PC-9 (cell line): ENCODE measurements around the gene RALGPS2. TPM values are rescaled to one million over a fixed set of nuclear protein-coding genes. Genes with fewer than 3 reads are reported as not detected.

Source experiments
- BruUV-seq: library from RNA; stranded (reverse); fragments of 400-500 nt; replicated peaks from 2 replicates; lab custom pipeline; 2021; lab: Mats Ljungman, UMichigan
- CTCF ChIA-PET: fragments of 300-600 bp; sonication (Branson Sonifier 250); formaldehyde crosslinking; loops from one replicate; lab custom pipeline; 2022; ENCODE audit warnings: antibody characterized with exemption; lab: Charles Lee
- POLR2A ChIA-PET: fragments of 300-600 bp; sonication (Branson Sonifier 250); formaldehyde crosslinking; loops from one replicate; lab custom pipeline; 2022; ENCODE audit warnings: antibody characterized with exemption; ENCODE audit not compliant: unreplicated experiment; lab: Charles Lee
- DNase-seq, 2 experiments: peaks; one replicate each; pipeline versions ENCODE4 v3.0.0 to v3.0.0-alpha.2; 2015 to 2022; ENCODE audit warnings: mixed read lengths in 1 of 2
- H2AFZ ChIP-seq: fragments of 200-600 bp; sonication (generic); 2 replicates; pipeline ENCODE4 v1.8.1; 2017; ENCODE audit warnings: antibody characterized with exemption
- H3F3A ChIP-seq: fragments of 200-600 bp; sonication (generic); 2 replicates; pipeline ENCODE4 v1.8.1; 2017; ENCODE audit warnings: antibody characterized with exemption, mild to moderate bottlenecking, low read depth; ENCODE audit not compliant: insufficient read depth
- H3K27ac ChIP-seq: fragments of 200-600 bp; sonication (generic); 2 replicates; pipeline ENCODE4 v1.6.1; 2016; ENCODE audit warnings: mixed run types
- H3K27me3 ChIP-seq: fragments of 200-600 bp; sonication (generic); 2 replicates; pipeline ENCODE4 v1.6.1; 2016; ENCODE audit warnings: low read depth, mixed run types; ENCODE audit not compliant: insufficient read depth
- H3K36me3 ChIP-seq: fragments of 200-600 bp; sonication (generic); 2 replicates; pipeline ENCODE4 v1.6.1; 2016; ENCODE audit warnings: low read depth, mixed run types
- H3K4me1 ChIP-seq: fragments of 200-600 bp; sonication (generic); replicated peaks from 2 replicates; pipeline ENCODE4 v1.6.1; 2016; ENCODE audit warnings: mixed run types; ENCODE audit not compliant: insufficient read depth
- H3K4me2 ChIP-seq: fragments of 200-600 bp; sonication (generic); 2 replicates; pipeline ENCODE4 v1.6.1; 2017; ENCODE audit warnings: mixed run types
- H3K4me3 ChIP-seq: fragments of 200-600 bp; sonication (generic); 2 replicates; pipeline ENCODE4 v1.6.1; 2016; ENCODE audit warnings: mixed run types
- H3K79me2 ChIP-seq: fragments of 200-600 bp; sonication (generic); 2 replicates; pipeline ENCODE4 v1.6.1; 2017; ENCODE audit warnings: low read depth, mixed run types
- H3K9me2 ChIP-seq: fragments of 200-600 bp; sonication (generic); 2 replicates; pipeline ENCODE4 v1.8.1; 2017; ENCODE audit warnings: mild to moderate bottlenecking; ENCODE audit not compliant: insufficient read depth
- H3K9me3 ChIP-seq: fragments of 200-600 bp; sonication (generic); 2 replicates; pipeline ENCODE4 v1.8.1; 2016; ENCODE audit warnings: low read depth; ENCODE audit not compliant: insufficient read depth
- H4K20me1 ChIP-seq: fragments of 200-600 bp; sonication (generic); 2 replicates; pipeline ENCODE4 v1.8.1; 2017; ENCODE audit not compliant: insufficient read depth
- CTCF ChIP-seq: fragments of 200-600 bp; sonication (generic); conservative IDR thresholded peaks from 2 replicates; pipeline ENCODE4 v1.6.1; 2017; ENCODE audit warnings: mixed run types, antibody characterized with exemption, mild to moderate bottlenecking, moderate library complexity
- EZH2 ChIP-seq: fragments of 200-600 bp; sonication (generic); IDR thresholded peaks from 2 replicates; pipeline ENCODE4 v1.8.0; 2017; ENCODE audit warnings: antibody characterized with exemption, low read depth
- intact Hi-C: fragments of 100-400 bp; cut with micrococcal nuclease; formaldehyde crosslinking; loops from one replicate; pipeline ENCODE4 v1.10.0; 2022; ENCODE audit not compliant: unreplicated experiment
- total RNA-seq: library from RNA; stranded (reverse); gene quantifications from 2 replicates; pipeline ENCODE4 v1.2.3, GENCODE V29; 2021

Gene RALGPS2
- total RNA-seq, 1 experiment from 2014 or later: 62.4 TPM

- no peaks in the 10 kb centered on the region for H3K27me3 ChIP-seq
- no peaks in the 10 kb centered on the region for H3K4me1 ChIP-seq
- no peak overlapping the region for H3K4me2 ChIP-seq
- POLR2A ChIA-PET: no interaction called here
- no TSS peak for BruUV-seq
- no peaks in the 10 kb centered on the region for H3K9me3 ChIP-seq
- CTCF ChIA-PET: no interaction called here
- H3K4me3 ChIP-seq: no peak overlapping the region
- H3K27ac ChIP-seq: no peak overlapping the region
- H3K9me2 ChIP-seq: no peaks in the 10 kb centered on the region
- intact Hi-C loops: no loop called here
- no peak overlapping the region for H2AFZ ChIP-seq
- TF ChIP-seq EZH2 (no peak), CTCF (no peak)
- no peaks in the 10 kb centered on the region for H3K79me2 ChIP-seq
- no peaks in the 10 kb centered on the region for H3F3A ChIP-seq
- no peaks in the 10 kb centered on the region for H4K20me1 ChIP-seq
- peaks cover 10% of the 10 kb centered on the region; the same call in 1 of the 2 replicates for H3K36me3 ChIP-seq
- no peak for DNase-seq
These were observed 94.1 kb downstream of the RALGPS2 start for GRCh38 chr1:178819123-178819522.

- Histone ChIP-seq H2AFZ (no peak overlapping the region), H3K9me2 (no peaks in the 10 kb centered on the region), H3K36me3 (peaks cover 19% of the 10 kb centered on the region; the same call in 1 of the 2 replicates), H3K27ac (no peak overlapping the region), H3K27me3 (no peaks in the 10 kb centered on the region), H3K9me3 (no peaks in the 10 kb centered on the region), H4K20me1 (0 out of 2 replicates have a peak, but pooled peaks cover 3% of the 10 kb centered on the region), H3K4me2 (no peak overlapping the region), H3F3A (no peaks in the 10 kb centered on the region), H3K79me2 (no peaks in the 10 kb centered on the region), H3K4me3 (no peak overlapping the region), H3K4me1 (no peaks in the 10 kb centered on the region)
- intact Hi-C loops: loop anchor here (5.0 kb wide), 1 partner anchor 279 kb away; no protein-coding TSS in a partner anchor
- no peak for DNase-seq
- ChIA-PET POLR2A (no interaction called here), CTCF (no interaction called here)
- BruUV-seq: no TSS peak
- no peak for TF ChIP-seq CTCF
- no peak for TF ChIP-seq EZH2
These were observed 96.3 kb downstream of the RALGPS2 start for GRCh38 chr1:178821134-178821866.

- Histone ChIP-seq H3K27me3 (no peaks in the 10 kb centered on the region), H3K27ac (no peak overlapping the region), H3F3A (0 out of 2 replicates have a peak, but pooled peaks cover under 1% of the 10 kb centered on the region), H3K9me3 (no peaks in the 10 kb centered on the region), H3K79me2 (no peaks in the 10 kb centered on the region), H3K4me2 (no peak overlapping the region), H3K9me2 (no peaks in the 10 kb centered on the region), H2AFZ (no peak overlapping the region), H3K4me3 (no peak overlapping the region), H3K36me3 (peaks cover 19% of the 10 kb centered on the region; the same call in 1 of the 2 replicates), H4K20me1 (0 out of 2 replicates have a peak, but pooled peaks cover 3% of the 10 kb centered on the region), H3K4me1 (no peaks in the 10 kb centered on the region)
- no TSS peak for BruUV-seq
- DNase-seq: no peak
- CTCF ChIA-PET: no interaction called here
- POLR2A ChIA-PET: no interaction called here
- TF ChIP-seq EZH2 (no peak), CTCF (no peak)
- intact Hi-C loops: no loop called here
These were observed 100.1 kb downstream of the RALGPS2 start for GRCh38 chr1:178825167-178825566.
